Measurements from ENCODE around the gene VAC14.

VAC14 gene

GRCh38 chr16:70659953-70660671, 140.8 kb downstream of the VAC14 start:
- no peak for DNase-seq (ENCODE audit: low spot score)
- Mint-ChIP-seq H3K4me3 (no peak overlapping the region), H3K4me1 (ENCODE audit: low read depth) (no peaks in the 10 kb centered on the region), H3K27ac (no peak overlapping the region), H3K27me3 (ENCODE audit: low read depth) (no peaks in the 10 kb centered on the region), H3K36me3 (ENCODE audit: low read depth) (no peaks in the 10 kb centered on the region), H3K9me3 (no peaks in the 10 kb centered on the region)

GRCh38 chr16:70659546-70659945, 141.4 kb downstream of the VAC14 start:
- Mint-ChIP-seq H3K36me3 (ENCODE audit: low read depth) (no peaks in the 10 kb centered on the region), H3K4me3 (no peak overlapping the region), H3K9me3 (no peaks in the 10 kb centered on the region), H3K27ac (no peak overlapping the region), H3K27me3 (ENCODE audit: low read depth) (no peaks in the 10 kb centered on the region), H3K4me1 (ENCODE audit: low read depth) (no peaks in the 10 kb centered on the region)
- no peak for DNase-seq (ENCODE audit: low spot score)

GRCh38 chr16:70658921-70659320, 142.0 kb downstream of the VAC14 start:
- no peak for DNase-seq (ENCODE audit: low spot score)
- Mint-ChIP-seq H3K27me3 (ENCODE audit: low read depth) (no peaks in the 10 kb centered on the region), H3K9me3 (no peaks in the 10 kb centered on the region), H3K27ac (no peak overlapping the region), H3K4me1 (ENCODE audit: low read depth) (no peaks in the 10 kb centered on the region), H3K4me3 (no peak overlapping the region), H3K36me3 (ENCODE audit: low read depth) (no peaks in the 10 kb centered on the region)

GRCh38 chr16:70657956-70658355, 143.0 kb downstream of the VAC14 start:
- peaks cover 3% of the 10 kb centered on the region for H3K4me1 Mint-ChIP-seq (ENCODE audit: low read depth)
- H3K36me3 Mint-ChIP-seq (ENCODE audit: low read depth) = no peaks in the 10 kb centered on the region
- H3K27me3 Mint-ChIP-seq (ENCODE audit: low read depth) = no peaks in the 10 kb centered on the region
- DNase-seq (ENCODE audit: low spot score) = no peak
- no peak overlapping the region for H3K27ac Mint-ChIP-seq
- H3K4me3 Mint-ChIP-seq = no peak overlapping the region
- no peaks in the 10 kb centered on the region for H3K9me3 Mint-ChIP-seq

GRCh38 chr16:70656712-70657263, 144.2 kb downstream of the VAC14 start:
- Mint-ChIP-seq H3K27me3 (ENCODE audit: low read depth) (no peaks in the 10 kb centered on the region), H3K4me1 (ENCODE audit: low read depth) (peaks cover 3% of the 10 kb centered on the region), H3K4me3 (no peak overlapping the region), H3K9me3 (no peaks in the 10 kb centered on the region), H3K36me3 (ENCODE audit: low read depth) (no peaks in the 10 kb centered on the region), H3K27ac (no peak overlapping the region)
- DNase-seq (ENCODE audit: low spot score) = no peak

- no peaks in the 10 kb centered on the region for H3K9me3 Mint-ChIP-seq
- no peak overlapping the region for H3K27ac Mint-ChIP-seq
- no peak for DNase-seq (ENCODE audit: low spot score)
- no peak overlapping the region for H3K4me3 Mint-ChIP-seq
- H3K36me3 Mint-ChIP-seq (ENCODE audit: low read depth) = no peaks in the 10 kb centered on the region
- peaks cover 3% of the 10 kb centered on the region for H3K4me1 Mint-ChIP-seq (ENCODE audit: low read depth)
- H3K27me3 Mint-ChIP-seq (ENCODE audit: low read depth) = no peaks in the 10 kb centered on the region
Observed at GRCh38 chr16:70656065-70656711, 144.8 kb downstream of the VAC14 start.

- peak; percentile 67 for DNase-seq (ENCODE audit: low spot score)
- Mint-ChIP-seq H3K27ac (peak overlapping the region; percentile 50), H3K36me3 (ENCODE audit: low read depth) (no peaks in the 10 kb centered on the region), H3K9me3 (no peaks in the 10 kb centered on the region), H3K4me1 (ENCODE audit: low read depth) (peaks cover 3% of the 10 kb centered on the region), H3K4me3 (peak overlapping the region; percentile 64), H3K27me3 (ENCODE audit: low read depth) (no peaks in the 10 kb centered on the region)
Observed at GRCh38 chr16:70653809-70654771, 146.9 kb downstream of the VAC14 start.

- H3K36me3 Mint-ChIP-seq (ENCODE audit: low read depth) = no peaks in the 10 kb centered on the region
- H3K4me1 Mint-ChIP-seq (ENCODE audit: low read depth) = peaks cover 3% of the 10 kb centered on the region
- no peak overlapping the region for H3K27ac Mint-ChIP-seq
- H3K9me3 Mint-ChIP-seq = no peaks in the 10 kb centered on the region
- H3K27me3 Mint-ChIP-seq (ENCODE audit: low read depth) = no peaks in the 10 kb centered on the region
- no peak for DNase-seq (ENCODE audit: low spot score)
- H3K4me3 Mint-ChIP-seq = no peak overlapping the region
Observed at GRCh38 chr16:70653406-70653805, 147.6 kb downstream of the VAC14 start.

GRCh38 chr16:70652322-70652721, 148.6 kb downstream of the VAC14 start:
- Mint-ChIP-seq H3K4me3 (no peak overlapping the region), H3K9me3 (no peaks in the 10 kb centered on the region), H3K36me3 (ENCODE audit: low read depth) (no peaks in the 10 kb centered on the region), H3K27ac (no peak overlapping the region), H3K27me3 (ENCODE audit: low read depth) (no peaks in the 10 kb centered on the region), H3K4me1 (ENCODE audit: low read depth) (peaks cover 3% of the 10 kb centered on the region)
- DNase-seq (ENCODE audit: low spot score) = no peak

- H3K4me3 Mint-ChIP-seq = no peak overlapping the region
- no peaks in the 10 kb centered on the region for H3K9me3 Mint-ChIP-seq
- no peaks in the 10 kb centered on the region for H3K27me3 Mint-ChIP-seq (ENCODE audit: low read depth)
- no peak overlapping the region for H3K27ac Mint-ChIP-seq
- H3K4me1 Mint-ChIP-seq (ENCODE audit: low read depth) = peaks cover 3% of the 10 kb centered on the region
- no peaks in the 10 kb centered on the region for H3K36me3 Mint-ChIP-seq (ENCODE audit: low read depth)
- no peak for DNase-seq (ENCODE audit: low spot score)
Observed at GRCh38 chr16:70651524-70651923, 149.4 kb downstream of the VAC14 start.

GRCh38 chr16:70650216-70650615, 150.7 kb downstream of the VAC14 start:
- Mint-ChIP-seq H3K4me3 (no peak overlapping the region), H3K36me3 (ENCODE audit: low read depth) (no peaks in the 10 kb centered on the region), H3K27ac (no peak overlapping the region), H3K9me3 (no peaks in the 10 kb centered on the region), H3K27me3 (ENCODE audit: low read depth) (no peaks in the 10 kb centered on the region), H3K4me1 (ENCODE audit: low read depth) (peaks cover 3% of the 10 kb centered on the region)
- no peak for DNase-seq (ENCODE audit: low spot score)

- Mint-ChIP-seq H3K27me3 (ENCODE audit: low read depth) (no peaks in the 10 kb centered on the region), H3K36me3 (ENCODE audit: low read depth) (no peaks in the 10 kb centered on the region), H3K4me3 (no peak overlapping the region), H3K9me3 (no peaks in the 10 kb centered on the region), H3K27ac (no peak overlapping the region), H3K4me1 (ENCODE audit: low read depth) (peaks cover 3% of the 10 kb centered on the region)
- DNase-seq (ENCODE audit: low spot score) = no peak
Observed at GRCh38 chr16:70649300-70649699, 151.7 kb downstream of the VAC14 start.

GRCh38 chr16:70648606-70649005, 152.4 kb downstream of the VAC14 start:
- H3K4me3 Mint-ChIP-seq = no peak overlapping the region
- H3K27ac Mint-ChIP-seq = no peak overlapping the region
- DNase-seq (ENCODE audit: low spot score) = no peak
- peaks cover 2% of the 10 kb centered on the region for H3K27me3 Mint-ChIP-seq (ENCODE audit: low read depth)
- H3K9me3 Mint-ChIP-seq = no peaks in the 10 kb centered on the region
- no peaks in the 10 kb centered on the region for H3K36me3 Mint-ChIP-seq (ENCODE audit: low read depth)
- H3K4me1 Mint-ChIP-seq (ENCODE audit: low read depth) = peaks cover under 1% of the 10 kb centered on the region

All from T-helper 2 cell treated with Interferon-gamma antibody and Interleukin-4, amounts not matched to agents 5 μg/mL and 100 μg/mL, for 36 hours (primary cell).